HG02571 (cell line): Measurements from ENCODE around the gene DCTN4.
"Not testable (repeated sequence)": the region's sequence is repeated elsewhere in the genome, so short reads cannot be mapped to it uniquely, and the experiment has no call there.

Source experiments
- ATAC-seq: cut with Tn5 transposase; IDR thresholded peaks from one replicate; pipeline ENCODE4 v1.9.1; 2021; ENCODE audit warnings: mild to moderate bottlenecking, moderate library complexity; ENCODE audit not compliant: unreplicated experiment

DCTN4 gene

GRCh38 chr5:150778517-150779396 lies 19.9 kb upstream of the DCTN4 start, which contains the start of gene SMIM3:
SMIM3 (plus strand) TSS chr5:150778757; CDS start chr5:150795441, 16,684 bp downstream.
- peak; percentile 29 for ATAC-seq

- no peak for ATAC-seq
Observed at GRCh38 chr5:150778088-150778516, 19.3 kb upstream of the DCTN4 start.

- ATAC-seq = no peak
Observed at GRCh38 chr5:150777685-150778084, 18.9 kb upstream of the DCTN4 start.

- ATAC-seq = no peak
Observed at GRCh38 chr5:150774145-150774544, 15.3 kb upstream of the DCTN4 start.

GRCh38 chr5:150771034-150771795 lies 12.4 kb upstream of the DCTN4 start:
- ATAC-seq = no peak

- no peak for ATAC-seq
Observed at GRCh38 chr5:150766251-150766650, 7.4 kb upstream of the DCTN4 start.

GRCh38 chr5:150765799-150766169 lies 7.0 kb upstream of the DCTN4 start:
- no peak for ATAC-seq

- no peak for ATAC-seq
Observed at GRCh38 chr5:150765011-150765798, 6.4 kb upstream of the DCTN4 start.

GRCh38 chr5:150764530-150764929 lies 5.7 kb upstream of the DCTN4 start:
- ATAC-seq = no peak

GRCh38 chr5:150763023-150763769 lies 4.4 kb upstream of the DCTN4 start:
- no peak for ATAC-seq

- no peak for ATAC-seq
Observed at GRCh38 chr5:150762211-150762610, 3.4 kb upstream of the DCTN4 start.

- ATAC-seq = no peak
Observed at GRCh38 chr5:150759334-150759583, 442 bp upstream of the DCTN4 start.

GRCh38 chr5:150758203-150758530 lies 650 bp downstream of the DCTN4 start:
- peak; percentile 16 for ATAC-seq

GRCh38 chr5:150757087-150757649 lies 1.6 kb downstream of the DCTN4 start:
- no peak for ATAC-seq

GRCh38 chr5:150753863-150754262 lies 5.0 kb downstream of the DCTN4 start:
- no peak for ATAC-seq

- no peak for ATAC-seq
Observed at GRCh38 chr5:150753463-150753862, 5.4 kb downstream of the DCTN4 start.

- no peak for ATAC-seq
Observed at GRCh38 chr5:150751096-150751891, 7.5 kb downstream of the DCTN4 start.

GRCh38 chr5:150750469-150750868 lies 8.3 kb downstream of the DCTN4 start:
- no peak for ATAC-seq

- ATAC-seq = not testable (repeated sequence)
Observed at GRCh38 chr5:150743142-150743488, 15.7 kb downstream of the DCTN4 start.
